Vagina (tissue), 2 donors: ENCODE data around the gene THSD7A.

Experiments used
- CTCF ChIP-seq, 3 experiments: fragments of 450-650 bp in 2 of 3; fragments of 200-600 bp in 1 of 3; sonication (generic) in 1 of 3; IDR thresholded peaks; one replicate each; pipeline ENCODE4 v1.5.1; 2017 to 2019; ENCODE audit warnings: antibody characterized with exemption in 3 of 3, mild to moderate bottlenecking in 2 of 3, moderate library complexity in 2 of 3
- POLR2AphosphoS5 ChIP-seq, 2 donors: sonication (generic); formaldehyde crosslinking; IDR thresholded peaks; one replicate each; pipeline ENCODE4 v1.9.0; 2017; ENCODE audit warnings: antibody characterized with exemption in 2 of 2, mild to moderate bottlenecking in 2 of 2, low read depth in 1 of 2; ENCODE audit not compliant: insufficient read depth in 1 of 2

GRCh38 chr7:11369696-11370095 lies 462.3 kb downstream of the THSD7A start:
- TF ChIP-seq CTCF (IDR thresholded peaks at IDR 0.05) (no peak), POLR2AphosphoS5 (IDR thresholded peaks at IDR 0.05; ENCODE audit: insufficient read depth in 1 of 2, low read depth in 1 of 2) (no peak)
